Subcutaneous abdominal adipose tissue (tissue), 5 donors: ENCODE results near the gene CDKN1C.

Source experiments
- H3K27ac ChIP-seq: one replicate; pipeline ENCODE4 v1.7.0; 2013; ENCODE audit warnings: low read depth, mild to moderate bottlenecking, inconsistent platforms, low read length, moderate library complexity
- H3K27me3 ChIP-seq, 5 donors: one replicate each; pipeline ENCODE4 v1.7.0; 2013; ENCODE audit warnings: low read length in 5 of 5, inconsistent platforms in 1 of 5; ENCODE audit not compliant: control insufficient read depth in 5 of 5, insufficient read depth in 4 of 5
- H3K36me3 ChIP-seq, 5 donors: one replicate each; pipeline ENCODE4 v1.7.0; 2013; ENCODE audit warnings: low read length in 5 of 5; ENCODE audit not compliant: control insufficient read depth in 5 of 5, insufficient read depth in 5 of 5
- H3K4me1 ChIP-seq, 5 donors: one replicate each; pipeline ENCODE4 v1.7.0; 2013; ENCODE audit warnings: low read length in 5 of 5, mild to moderate bottlenecking in 3 of 5, moderate library complexity in 1 of 5; ENCODE audit not compliant: control insufficient read depth in 5 of 5, insufficient read depth in 5 of 5
- H3K4me3 ChIP-seq, 5 donors: one replicate each; pipeline ENCODE4 v1.7.0; 2013; ENCODE audit warnings: low read length in 5 of 5, low read depth in 1 of 5
- H3K9ac ChIP-seq, 5 donors: one replicate each; pipeline ENCODE4 v1.7.0; 2013; ENCODE audit warnings: low read length in 5 of 5, mild to moderate bottlenecking in 4 of 5, moderate library complexity in 3 of 5
- H3K9me3 ChIP-seq, 5 donors: one replicate each; pipeline ENCODE4 v1.7.0; 2013; ENCODE audit warnings: low read length in 5 of 5; ENCODE audit not compliant: control insufficient read depth in 5 of 5
- donor health status: healthy.
- donor health status: healthy.
- donor health status: healthy.
- donor health status: healthy.
- donor health status: healthy.

Gene CDKN1C

DNA sequence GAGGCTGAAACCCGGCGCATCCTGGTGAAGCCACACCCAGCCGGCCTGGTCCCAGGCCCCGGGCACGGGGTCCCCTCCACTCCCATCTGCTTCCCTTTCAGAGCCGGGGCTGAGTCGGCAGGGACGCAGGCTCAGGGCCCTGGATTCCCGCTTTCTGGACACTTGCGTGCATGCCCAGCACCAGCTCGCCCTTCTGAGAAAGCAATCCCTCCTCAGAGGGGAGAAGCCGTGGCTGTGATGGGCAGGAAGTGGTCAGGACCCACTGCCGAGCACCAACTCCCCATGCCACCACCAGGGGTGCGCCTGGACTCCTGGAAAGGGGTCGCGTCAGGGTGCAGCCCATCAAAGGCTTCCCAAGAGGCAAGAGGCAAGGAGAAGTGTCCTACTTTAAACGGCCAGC, 15.1 kb downstream of the CDKN1C start:
- H3K36me3 ChIP-seq, result peaks cover 0 to 8% (median 4%) of the 10 kb centered on the region in 5 donors
- H3K27me3 ChIP-seq, result peaks cover 10 to 24% (median 18%) of the 10 kb centered on the region in 5 donors
- no peak overlapping the region for H3K27ac ChIP-seq
- H3K4me3 ChIP-seq, result no peak overlapping the region
- peaks cover 0 to 33% (median 29%) of the 10 kb centered on the region in 5 donors for H3K4me1 ChIP-seq
- H3K9me3 ChIP-seq, result peaks cover 0 to 6% (median 0%) of the 10 kb centered on the region in 5 donors
- no peak overlapping the region for H3K9ac ChIP-seq

DNA sequence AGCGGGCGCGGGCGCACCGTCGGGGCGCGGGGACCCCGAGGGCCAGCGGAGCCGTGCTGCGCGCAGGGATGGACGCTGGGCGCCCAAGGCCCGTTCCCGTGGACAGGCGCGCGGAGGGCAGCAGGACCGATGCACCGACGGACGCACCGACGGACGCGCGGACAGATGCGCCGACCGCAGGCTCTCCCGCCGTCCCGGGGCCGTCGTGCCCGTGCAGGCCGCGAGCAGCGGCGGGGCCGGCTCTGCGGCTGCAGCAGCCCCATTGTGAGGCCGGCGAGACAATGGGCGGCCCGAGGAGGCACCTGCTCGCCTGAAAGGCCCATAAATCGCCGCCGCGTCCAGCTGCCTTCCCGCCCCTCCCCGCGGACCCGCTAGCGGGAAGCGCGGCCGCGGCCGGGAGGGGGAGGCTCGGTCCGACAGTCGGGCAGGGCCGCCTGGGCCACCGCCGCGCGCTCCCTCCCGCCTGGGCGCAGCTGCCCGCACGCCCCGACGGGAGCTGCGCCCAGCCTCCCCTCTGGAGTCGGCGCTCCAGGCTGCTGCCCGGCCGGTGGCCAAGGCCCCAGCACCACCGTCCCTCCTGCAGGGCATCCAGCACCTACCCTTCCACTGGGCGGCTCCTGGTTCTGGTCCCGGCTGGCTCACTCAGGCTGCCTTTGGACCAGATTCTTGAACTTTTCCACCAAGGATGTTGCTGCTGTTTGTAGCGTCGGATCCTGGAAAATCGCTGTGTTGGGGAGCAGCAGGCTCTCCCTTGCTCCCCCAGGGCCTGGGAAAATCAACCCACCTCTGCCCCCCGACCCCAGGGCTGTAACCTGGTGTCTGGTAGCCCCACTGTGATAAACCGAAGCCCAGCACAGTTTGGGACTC, 15.8 kb downstream of the CDKN1C start:
- no peak overlapping the region for H3K27ac ChIP-seq
- H3K4me3 ChIP-seq, result peak overlapping the region in 1 of 5 donors; percentile 30
- peaks cover 0 to 2% (median 0%) of the 10 kb centered on the region in 5 donors for H3K36me3 ChIP-seq
- peaks cover 10 to 24% (median 18%) of the 10 kb centered on the region in 5 donors for H3K27me3 ChIP-seq
- H3K9ac ChIP-seq, result no peak overlapping the region
- peaks cover 0 to under 1% (median 0%) of the 10 kb centered on the region in 5 donors for H3K9me3 ChIP-seq
- peaks cover 0 to 33% (median 29%) of the 10 kb centered on the region in 5 donors for H3K4me1 ChIP-seq

DNA sequence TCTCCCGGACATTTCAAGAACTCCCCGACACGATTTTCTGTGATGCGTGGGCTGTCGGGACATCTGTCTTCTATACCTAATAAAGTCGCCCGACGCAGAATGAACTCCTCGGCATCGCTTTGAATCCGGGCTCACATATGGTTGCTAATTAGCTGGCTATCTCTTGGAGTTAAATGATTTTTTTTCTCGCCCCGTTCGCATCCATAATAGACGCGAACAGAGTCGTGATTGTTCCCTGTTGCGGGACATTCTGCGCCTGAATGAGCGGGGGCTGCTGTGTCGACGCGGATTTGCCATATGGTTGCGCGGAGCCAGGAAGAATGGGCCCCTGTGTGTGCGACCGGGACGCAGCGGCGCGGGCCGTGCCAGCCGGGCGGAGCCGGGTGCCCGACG, 16.4 kb downstream of the CDKN1C start:
- H3K4me3 ChIP-seq, result no peak overlapping the region
- no peaks in the 10 kb centered on the region for H3K9me3 ChIP-seq
- H3K4me1 ChIP-seq, result peaks cover 0 to 33% (median 29%) of the 10 kb centered on the region in 5 donors
- H3K27me3 ChIP-seq, result peaks cover 10 to 24% (median 19%) of the 10 kb centered on the region in 5 donors
- no peak overlapping the region for H3K27ac ChIP-seq
- H3K36me3 ChIP-seq, result no peaks in the 10 kb centered on the region
- no peak overlapping the region for H3K9ac ChIP-seq

GRCh38 chr11:2868506-2869133, 17.0 kb downstream of the CDKN1C start:
- Histone ChIP-seq H3K27ac (no peak overlapping the region), H3K27me3 (peaks cover 10 to 24% (median 19%) of the 10 kb centered on the region in 5 donors), H3K36me3 (no peaks in the 10 kb centered on the region), H3K9ac (no peak overlapping the region), H3K4me3 (peak overlapping the region in 3 of 5 donors; percentile 45 to 51 (median 49)), H3K9me3 (no peaks in the 10 kb centered on the region), H3K4me1 (peaks cover 0 to 33% (median 29%) of the 10 kb centered on the region in 5 donors)

GRCh38 chr11:2867722-2868505, 17.7 kb downstream of the CDKN1C start:
- Histone ChIP-seq H3K9me3 (no peaks in the 10 kb centered on the region), H3K36me3 (no peaks in the 10 kb centered on the region), H3K4me1 (peaks cover 0 to 38% (median 35%) of the 10 kb centered on the region in 5 donors), H3K27me3 (peaks cover 10 to 28% (median 24%) of the 10 kb centered on the region in 5 donors), H3K4me3 (peak overlapping the region in 3 of 5 donors; percentile 45 to 51 (median 49)), H3K27ac (no peak overlapping the region), H3K9ac (no peak overlapping the region)

DNA sequence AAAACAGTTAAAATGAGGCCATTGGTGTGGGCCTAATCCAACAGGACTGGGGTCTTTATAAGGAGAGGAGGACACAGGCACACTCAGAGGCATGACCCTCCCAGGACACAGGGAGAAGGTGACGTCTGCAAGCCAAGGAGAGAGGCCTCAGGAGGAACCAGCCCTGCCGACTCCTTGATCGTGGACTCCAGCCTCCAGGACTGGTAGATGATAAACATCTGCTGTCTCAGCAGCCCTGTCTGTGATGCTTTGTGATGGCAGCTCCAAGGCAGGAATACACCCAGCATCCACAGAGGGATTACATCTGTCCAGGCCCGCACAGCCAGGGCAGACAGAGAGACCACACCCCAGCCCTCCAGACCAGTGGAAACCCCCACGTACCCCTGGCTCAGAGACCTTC, 18.4 kb downstream of the CDKN1C start:
- H3K27me3 ChIP-seq, result peaks cover 10 to 28% (median 24%) of the 10 kb centered on the region in 5 donors
- peaks cover 0 to 38% (median 36%) of the 10 kb centered on the region in 5 donors for H3K4me1 ChIP-seq
- H3K27ac ChIP-seq, result no peak overlapping the region
- no peaks in the 10 kb centered on the region for H3K9me3 ChIP-seq
- no peaks in the 10 kb centered on the region for H3K36me3 ChIP-seq
- H3K4me3 ChIP-seq, result no peak overlapping the region
- H3K9ac ChIP-seq, result no peak overlapping the region

DNA sequence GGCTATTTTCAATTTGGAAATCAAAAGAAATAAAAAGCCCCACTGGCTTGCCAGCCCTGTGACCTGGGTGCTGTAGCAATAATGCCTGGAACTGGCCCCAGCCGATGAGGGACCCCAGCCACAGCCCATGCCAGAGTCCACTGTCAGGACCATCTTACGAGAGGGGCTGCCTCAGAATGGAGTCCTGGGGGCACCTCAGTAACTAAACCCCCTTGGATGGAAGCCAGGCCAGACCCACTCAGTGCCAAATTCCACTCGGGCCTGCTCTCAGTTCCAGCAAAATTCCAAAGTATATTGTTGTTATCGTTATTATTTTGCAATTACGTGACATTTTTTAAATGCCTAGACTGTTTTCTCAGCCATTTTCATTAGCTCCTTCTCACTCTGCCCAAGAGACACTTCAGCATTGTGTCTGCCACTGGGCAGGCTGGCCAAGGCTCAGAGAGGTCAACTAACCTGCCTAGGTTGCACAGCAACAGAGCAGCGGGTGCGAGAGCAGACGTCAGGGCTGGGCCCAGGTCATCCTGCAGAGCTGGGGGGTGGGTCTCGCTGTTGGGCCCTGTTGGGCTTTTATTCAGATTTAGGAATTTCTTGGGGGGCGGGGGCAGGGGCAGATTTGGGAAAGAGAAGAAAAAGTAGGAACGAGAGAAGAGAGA, 19.5 kb downstream of the CDKN1C start:
- Histone ChIP-seq H3K27me3 (peaks cover 10 to 26% (median 20%) of the 10 kb centered on the region in 5 donors), H3K9ac (no peak overlapping the region), H3K9me3 (no peaks in the 10 kb centered on the region), H3K4me3 (no peak overlapping the region), H3K4me1 (peaks cover 0 to 33% (median 29%) of the 10 kb centered on the region in 5 donors), H3K36me3 (no peaks in the 10 kb centered on the region), H3K27ac (no peak overlapping the region)

DNA sequence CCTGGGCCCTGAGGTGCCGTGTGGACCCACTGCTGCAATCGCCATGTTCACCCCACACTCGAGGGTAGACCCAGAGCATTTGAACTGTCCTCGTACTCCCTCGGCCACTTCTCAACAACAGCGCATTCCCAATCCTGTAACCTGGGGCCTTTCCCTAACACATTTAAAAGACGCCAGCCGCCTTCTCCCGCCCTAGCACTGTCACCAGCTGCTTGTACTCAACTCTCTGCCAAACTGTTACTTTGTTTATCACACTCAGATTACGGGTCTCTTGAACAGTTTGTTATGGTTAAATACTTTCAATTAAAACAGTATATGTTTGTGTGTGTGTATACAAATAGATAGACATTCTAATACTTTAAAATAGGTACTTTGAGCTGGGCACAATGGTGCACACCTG, 20.7 kb downstream of the CDKN1C start:
- no peaks in the 10 kb centered on the region for H3K9me3 ChIP-seq
- H3K36me3 ChIP-seq, result no peaks in the 10 kb centered on the region
- H3K9ac ChIP-seq, result no peak overlapping the region
- H3K27ac ChIP-seq, result no peak overlapping the region
- peaks cover 0 to 27% (median 24%) of the 10 kb centered on the region in 5 donors for H3K4me1 ChIP-seq
- no peak overlapping the region for H3K4me3 ChIP-seq
- peaks cover 2 to 20% (median 9%) of the 10 kb centered on the region in 5 donors for H3K27me3 ChIP-seq

DNA sequence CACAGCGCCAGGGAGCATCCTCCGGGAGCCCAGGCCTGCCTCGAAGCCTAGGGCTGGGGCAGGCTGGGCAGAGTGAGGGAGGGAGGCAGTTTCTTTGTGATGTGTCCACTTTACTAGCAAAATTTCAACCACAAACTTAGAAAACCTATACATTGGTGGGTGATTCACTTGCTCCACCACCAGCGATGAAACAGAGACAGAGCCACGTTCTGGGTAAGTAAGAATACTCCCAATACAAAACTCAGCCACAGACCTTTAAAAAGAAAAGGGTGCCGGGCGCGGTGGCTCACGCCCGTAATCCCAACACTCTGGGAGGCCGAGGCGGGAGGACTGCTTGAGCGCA, 22.3 kb downstream of the CDKN1C start:
- no peaks in the 10 kb centered on the region for H3K36me3 ChIP-seq
- no peak overlapping the region for H3K9ac ChIP-seq
- peaks cover 0 to 10% (median 2%) of the 10 kb centered on the region in 5 donors for H3K27me3 ChIP-seq
- H3K9me3 ChIP-seq, result no peaks in the 10 kb centered on the region
- peak overlapping the region in 2 of 5 donors; percentile 22 to 32 for H3K4me3 ChIP-seq
- peaks cover 0 to 22% (median 17%) of the 10 kb centered on the region in 5 donors for H3K4me1 ChIP-seq
- no peak overlapping the region for H3K27ac ChIP-seq
